OCI-LY3 (cell line): Measurements from ENCODE around the gene KCNMA1.

ENCODE experiments used
- H2AFZ ChIP-seq: fragments of 200-600, 300-600 bp; shearing (Covaris generic); 2 replicates; pipeline ENCODE4 v1.6.0; 2014; ENCODE audit warnings: antibody characterized with exemption, low read depth, low read length
- H3K27ac ChIP-seq: fragments of 200-600, 300-600 bp; sonication (generic); 2 replicates; pipeline ENCODE4 v1.5.1; 2014; ENCODE audit warnings: mild to moderate bottlenecking, low read length, moderate library complexity, mixed read lengths
- H3K27me3 ChIP-seq: fragments of 200-600, 300-600 bp; sonication (generic); 2 replicates; pipeline ENCODE4 v1.6.1; 2014; ENCODE audit warnings: low read depth, low read length, mixed read lengths
- H3K36me3 ChIP-seq: fragments of 200-600, 300-600 bp; sonication (generic); replicated peaks from 2 replicates; pipeline ENCODE3; 2014; ENCODE audit warnings: low read depth, low read length, mixed read lengths
- H3K4me1 ChIP-seq: fragments of 300-600, 200-600 bp; sonication (generic); 2 replicates; pipeline ENCODE4 v1.6.1; 2014; ENCODE audit warnings: low read length, mixed read lengths
- H3K4me2 ChIP-seq: fragments of 200-600, 300-600 bp; sonication (generic); 2 replicates; pipeline ENCODE4 v1.6.1; 2014; ENCODE audit warnings: low read length, mixed read lengths
- H3K4me3 ChIP-seq: fragments of 300-600, 200-600 bp; sonication (generic); 2 replicates; pipeline ENCODE4 v1.5.1; 2014; ENCODE audit warnings: antibody characterized with exemption, mild to moderate bottlenecking, low read length, moderate library complexity
- H3K79me2 ChIP-seq: fragments of 300-600, 200-600 bp; shearing (Covaris generic); 2 replicates; pipeline ENCODE4 v1.6.1; 2014; ENCODE audit warnings: mild to moderate bottlenecking, low read length, mixed read lengths
- H3K9ac ChIP-seq: fragments of 300-600, 200-600 bp; shearing (Covaris generic); 2 replicates; pipeline ENCODE4 v1.6.0; 2014; ENCODE audit warnings: mild to moderate bottlenecking, low read length, moderate library complexity
- H3K9me3 ChIP-seq: fragments of 200-600, 300-600 bp; shearing (Covaris generic); 2 replicates; pipeline ENCODE4 v1.6.1; 2014; ENCODE audit warnings: low read length, mixed read lengths; ENCODE audit not compliant: insufficient read depth
- H4K20me1 ChIP-seq: fragments of 200-600, 300-600 bp; sonication (generic); 2 replicates; pipeline ENCODE4 v1.6.1; 2016; ENCODE audit warnings: low read length, mixed read lengths; ENCODE audit not compliant: insufficient read depth
- EZH2phosphoT487 ChIP-seq: fragments of 200-600 bp; shearing (Covaris generic); IDR thresholded peaks from 2 replicates; pipeline ENCODE4 v1.6.1; 2018; ENCODE audit warnings: antibody characterized with exemption, mixed run types, low read depth
- TF ChIP-seq, protein P1 (sequence below): fragments of 200-600, 300-600 bp; sonication (generic); IDR thresholded peaks from 2 replicates; pipeline ENCODE4 v1.5.1; 2014; ENCODE audit warnings: antibody characterized with exemption, low read length, low read depth

The KCNMA1 gene

DNA sequence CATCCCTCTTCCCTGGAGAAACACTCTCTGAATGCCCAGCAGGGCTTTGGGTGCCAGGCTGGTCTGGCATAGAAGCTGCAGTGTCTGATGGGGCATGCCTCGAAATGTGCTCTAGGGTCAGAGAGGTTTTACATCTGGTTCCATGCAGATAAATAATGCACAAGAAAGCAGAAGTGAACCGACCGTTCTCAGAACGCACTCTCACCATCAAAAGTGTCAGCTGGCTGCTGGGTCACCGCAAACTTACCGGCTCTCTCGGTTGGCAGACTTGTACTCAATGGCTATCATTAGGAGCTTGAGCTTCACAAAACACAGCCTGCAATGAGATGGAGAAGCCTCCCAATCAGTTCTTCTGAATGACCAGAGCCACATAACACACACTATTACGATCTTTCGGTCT lies 610.0 kb downstream of the KCNMA1 start:
- TF ChIP-seq EZH2phosphoT487, result no peak
- TF ChIP-seq, protein P1, sequence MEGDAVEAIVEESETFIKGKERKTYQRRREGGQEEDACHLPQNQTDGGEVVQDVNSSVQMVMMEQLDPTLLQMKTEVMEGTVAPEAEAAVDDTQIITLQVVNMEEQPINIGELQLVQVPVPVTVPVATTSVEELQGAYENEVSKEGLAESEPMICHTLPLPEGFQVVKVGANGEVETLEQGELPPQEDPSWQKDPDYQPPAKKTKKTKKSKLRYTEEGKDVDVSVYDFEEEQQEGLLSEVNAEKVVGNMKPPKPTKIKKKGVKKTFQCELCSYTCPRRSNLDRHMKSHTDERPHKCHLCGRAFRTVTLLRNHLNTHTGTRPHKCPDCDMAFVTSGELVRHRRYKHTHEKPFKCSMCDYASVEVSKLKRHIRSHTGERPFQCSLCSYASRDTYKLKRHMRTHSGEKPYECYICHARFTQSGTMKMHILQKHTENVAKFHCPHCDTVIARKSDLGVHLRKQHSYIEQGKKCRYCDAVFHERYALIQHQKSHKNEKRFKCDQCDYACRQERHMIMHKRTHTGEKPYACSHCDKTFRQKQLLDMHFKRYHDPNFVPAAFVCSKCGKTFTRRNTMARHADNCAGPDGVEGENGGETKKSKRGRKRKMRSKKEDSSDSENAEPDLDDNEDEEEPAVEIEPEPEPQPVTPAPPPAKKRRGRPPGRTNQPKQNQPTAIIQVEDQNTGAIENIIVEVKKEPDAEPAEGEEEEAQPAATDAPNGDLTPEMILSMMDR, result no peak
- H3K27me3 ChIP-seq, result no peaks in the 10 kb centered on the region
- H3K36me3 ChIP-seq, result peaks cover 12% of the 10 kb centered on the region
- no peaks in the 10 kb centered on the region for H3K9me3 ChIP-seq
- peaks cover 37% of the 10 kb centered on the region for H3K4me1 ChIP-seq
- H3K4me3 ChIP-seq, result peak overlapping the region; percentile 46
- no peak overlapping the region for H3K27ac ChIP-seq
- peak overlapping the region; percentile 77 for H3K4me2 ChIP-seq
- H3K9ac ChIP-seq, result no peak overlapping the region
- H3K79me2 ChIP-seq, result no peaks in the 10 kb centered on the region
- no peak overlapping the region for H2AFZ ChIP-seq
- H4K20me1 ChIP-seq, result peaks cover 20% of the 10 kb centered on the region

DNA sequence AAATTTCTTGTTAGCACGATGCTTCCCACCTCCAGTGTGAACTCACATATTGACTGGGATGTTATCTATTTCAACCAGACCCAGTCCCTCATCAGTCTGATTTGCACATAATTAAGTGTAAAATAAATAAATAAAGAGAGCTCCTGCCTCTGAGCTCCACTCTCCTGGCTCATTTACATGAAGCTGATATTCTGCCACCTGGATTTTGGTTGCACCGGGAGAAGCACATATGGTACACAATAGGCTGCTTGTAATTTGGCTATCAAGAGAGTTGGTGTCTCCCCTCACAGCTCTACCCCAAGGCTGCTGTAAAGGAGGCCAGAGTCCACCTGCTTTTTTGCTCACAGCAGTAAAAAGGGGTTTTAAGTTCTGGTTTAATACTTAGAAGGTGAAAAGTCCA lies 610.5 kb downstream of the KCNMA1 start:
- H3K9me3 ChIP-seq, result no peaks in the 10 kb centered on the region
- H3K4me2 ChIP-seq, result peak overlapping the region; percentile 77
- H3K27me3 ChIP-seq, result no peaks in the 10 kb centered on the region
- H3K27ac ChIP-seq, result no peak overlapping the region
- H3K4me1 ChIP-seq, result peaks cover 33% of the 10 kb centered on the region
- peaks cover 20% of the 10 kb centered on the region for H4K20me1 ChIP-seq
- peaks cover 12% of the 10 kb centered on the region for H3K36me3 ChIP-seq
- no peak overlapping the region for H3K9ac ChIP-seq
- H3K79me2 ChIP-seq, result no peaks in the 10 kb centered on the region
- no peak overlapping the region for H2AFZ ChIP-seq
- no peak overlapping the region for H3K4me3 ChIP-seq
- TF ChIP-seq, protein P1, result no peak
- no peak for TF ChIP-seq EZH2phosphoT487

DNA sequence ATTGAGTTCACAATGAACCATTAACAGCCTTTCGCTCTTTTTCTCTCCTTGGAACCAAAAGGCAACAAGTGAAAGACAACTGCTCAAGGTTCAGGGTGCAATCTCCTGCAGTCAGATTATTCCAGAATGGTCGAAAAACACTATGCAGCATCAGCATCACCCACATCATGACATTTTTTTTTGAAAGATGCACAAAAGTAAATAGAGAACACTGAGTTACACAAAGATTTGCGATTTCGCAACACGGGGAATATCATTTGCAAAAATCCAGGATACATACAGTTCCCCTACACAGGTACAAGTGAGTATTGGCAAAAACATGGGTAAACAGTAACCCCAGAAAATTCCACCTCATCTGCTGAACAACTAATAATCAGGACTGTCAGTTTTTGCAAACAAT lies 611.5 kb downstream of the KCNMA1 start:
- Histone ChIP-seq H3K27ac (no peak overlapping the region), H3K9ac (no peak overlapping the region), H3K27me3 (no peaks in the 10 kb centered on the region), H3K9me3 (no peaks in the 10 kb centered on the region), H3K4me1 (peaks cover 29% of the 10 kb centered on the region), H3K4me2 (no peak overlapping the region), H3K36me3 (peaks cover 12% of the 10 kb centered on the region), H3K79me2 (no peaks in the 10 kb centered on the region), H2AFZ (no peak overlapping the region), H3K4me3 (no peak overlapping the region), H4K20me1 (peaks cover 10% of the 10 kb centered on the region)
- TF ChIP-seq, protein P1, result no peak
- no peak for TF ChIP-seq EZH2phosphoT487

DNA sequence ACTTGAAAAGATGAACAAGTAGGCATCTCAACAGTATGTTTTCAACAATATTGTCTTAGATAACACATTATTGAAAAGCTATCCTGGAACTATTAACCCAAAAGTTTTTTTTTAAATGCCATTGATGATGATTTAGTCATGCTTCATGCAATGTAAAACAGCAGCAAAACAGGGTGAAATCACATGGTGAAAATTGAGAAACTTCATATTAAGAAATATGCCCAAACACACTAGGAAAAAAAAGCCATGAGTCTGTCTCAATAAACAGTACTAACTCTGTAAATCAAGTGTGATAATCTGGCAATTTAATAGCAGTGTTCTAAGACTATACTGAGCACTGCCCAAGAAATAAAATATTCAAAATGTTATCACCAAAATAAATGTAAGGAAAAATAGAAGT lies 613.1 kb downstream of the KCNMA1 start:
- Histone ChIP-seq H3K27ac (no peak overlapping the region), H3K4me3 (no peak overlapping the region), H3K27me3 (no peaks in the 10 kb centered on the region), H3K4me1 (peaks cover 22% of the 10 kb centered on the region), H4K20me1 (peaks cover 5% of the 10 kb centered on the region; the same call in 1 of the 2 replicates), H3K79me2 (no peaks in the 10 kb centered on the region), H3K9ac (no peak overlapping the region), H3K4me2 (no peak overlapping the region), H3K36me3 (peaks cover 12% of the 10 kb centered on the region), H2AFZ (no peak overlapping the region), H3K9me3 (no peaks in the 10 kb centered on the region)
- TF ChIP-seq EZH2phosphoT487, result no peak
- TF ChIP-seq, protein P1, result no peak
